NCI-H1105 treated with DMSO at 0.1 percent for 48 hours (cell line): Measurements from ENCODE around the gene SUGP1.
A peak's percentile ranks its signal among the peaks of the same experiment; 100 is the strongest.

Source experiments
- DNase-seq: peaks from one replicate; lab custom pipeline; 2025; lab: John Stamatoyannopoulos, UW

SUGP1 gene

DNA sequence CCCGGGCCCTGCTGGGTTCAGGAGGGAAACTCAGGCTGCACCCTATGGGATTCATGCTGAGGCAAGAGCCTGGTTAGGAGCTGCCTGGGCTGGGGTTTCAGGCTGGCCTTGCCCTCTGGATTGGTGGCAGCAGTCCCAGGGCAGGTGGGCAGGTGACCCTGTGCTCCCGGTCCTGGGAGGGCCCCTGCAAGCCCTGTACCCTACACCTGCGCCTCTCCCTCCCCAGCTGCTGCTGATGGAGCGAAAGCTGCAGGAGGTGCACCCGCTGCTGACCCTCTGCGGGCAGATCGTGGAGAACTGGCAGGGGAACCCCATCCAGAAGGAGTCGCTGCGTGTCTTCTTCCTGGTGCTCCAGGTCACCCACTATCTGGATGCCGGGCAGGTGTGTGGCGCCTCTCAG lies 20.7 kb upstream of the SUGP1 start:
- no peak for DNase-seq

- DNase-seq, result no peak
These were observed 17.8 kb upstream of the SUGP1 start for GRCh38 chr19:19338082-19338481.

GRCh38 chr19:19337120-19337519 lies 16.8 kb upstream of the SUGP1 start:
- DNase-seq, result no peak

DNA sequence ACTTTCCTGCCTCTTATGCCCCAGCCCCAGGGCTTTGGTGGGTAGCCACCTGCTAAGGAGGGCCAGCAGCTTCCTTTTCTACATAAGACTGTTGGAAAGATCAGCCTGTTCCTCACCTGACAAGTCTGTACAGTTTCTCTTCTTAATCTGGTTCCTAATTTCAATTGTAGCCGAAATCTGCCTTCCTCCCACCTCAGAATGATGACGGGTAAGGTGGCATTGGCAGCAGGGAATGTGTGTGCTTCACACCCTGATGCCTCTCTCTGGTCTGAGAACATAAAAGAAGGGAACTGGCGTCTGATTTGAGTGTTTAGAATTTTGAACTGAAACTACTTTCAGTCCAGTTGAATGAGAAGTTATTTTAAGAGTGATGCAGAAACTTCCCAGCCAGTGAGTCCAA lies 16.3 kb upstream of the SUGP1 start:
- no peak for DNase-seq

DNA sequence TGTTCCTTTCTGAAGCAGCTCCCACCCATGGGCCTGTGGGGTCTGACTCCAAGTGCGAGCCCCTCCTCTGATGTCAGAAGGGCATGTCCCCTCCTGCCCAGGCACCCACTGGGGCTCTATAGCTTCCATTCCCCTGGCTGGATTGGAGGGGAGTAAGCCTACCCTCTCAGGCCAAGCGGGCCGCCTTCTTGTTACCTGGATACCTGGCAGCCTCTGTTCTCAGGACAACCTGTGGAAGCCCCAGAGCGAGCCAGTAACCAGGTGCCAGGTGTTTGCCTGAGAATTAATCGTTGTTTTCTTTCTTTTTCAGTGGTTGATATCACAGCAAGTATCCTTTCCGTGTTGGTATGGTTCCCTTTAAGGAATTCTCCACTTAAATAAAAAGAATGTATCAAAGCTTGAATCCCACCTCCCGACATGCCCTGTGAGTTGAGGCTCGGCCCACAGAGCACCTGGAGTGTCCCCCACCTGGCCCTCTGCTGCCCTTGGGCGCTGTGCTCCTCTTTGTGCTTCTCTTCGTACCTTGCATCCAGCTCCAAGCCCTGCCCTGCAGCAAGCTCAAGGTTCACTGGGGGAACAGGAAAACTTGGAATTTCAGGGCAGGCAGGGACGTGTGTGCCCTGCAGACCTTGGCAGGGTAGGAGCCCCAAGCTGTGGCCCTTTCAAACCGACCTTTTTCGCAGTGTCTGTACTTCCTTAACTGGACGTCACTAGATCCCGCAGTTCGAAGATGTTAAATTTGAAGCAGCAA lies 15.3 kb upstream of the SUGP1 start:
- DNase-seq, result no peak

GRCh38 chr19:19334989-19335344 lies 14.7 kb upstream of the SUGP1 start:
- no peak for DNase-seq

DNA sequence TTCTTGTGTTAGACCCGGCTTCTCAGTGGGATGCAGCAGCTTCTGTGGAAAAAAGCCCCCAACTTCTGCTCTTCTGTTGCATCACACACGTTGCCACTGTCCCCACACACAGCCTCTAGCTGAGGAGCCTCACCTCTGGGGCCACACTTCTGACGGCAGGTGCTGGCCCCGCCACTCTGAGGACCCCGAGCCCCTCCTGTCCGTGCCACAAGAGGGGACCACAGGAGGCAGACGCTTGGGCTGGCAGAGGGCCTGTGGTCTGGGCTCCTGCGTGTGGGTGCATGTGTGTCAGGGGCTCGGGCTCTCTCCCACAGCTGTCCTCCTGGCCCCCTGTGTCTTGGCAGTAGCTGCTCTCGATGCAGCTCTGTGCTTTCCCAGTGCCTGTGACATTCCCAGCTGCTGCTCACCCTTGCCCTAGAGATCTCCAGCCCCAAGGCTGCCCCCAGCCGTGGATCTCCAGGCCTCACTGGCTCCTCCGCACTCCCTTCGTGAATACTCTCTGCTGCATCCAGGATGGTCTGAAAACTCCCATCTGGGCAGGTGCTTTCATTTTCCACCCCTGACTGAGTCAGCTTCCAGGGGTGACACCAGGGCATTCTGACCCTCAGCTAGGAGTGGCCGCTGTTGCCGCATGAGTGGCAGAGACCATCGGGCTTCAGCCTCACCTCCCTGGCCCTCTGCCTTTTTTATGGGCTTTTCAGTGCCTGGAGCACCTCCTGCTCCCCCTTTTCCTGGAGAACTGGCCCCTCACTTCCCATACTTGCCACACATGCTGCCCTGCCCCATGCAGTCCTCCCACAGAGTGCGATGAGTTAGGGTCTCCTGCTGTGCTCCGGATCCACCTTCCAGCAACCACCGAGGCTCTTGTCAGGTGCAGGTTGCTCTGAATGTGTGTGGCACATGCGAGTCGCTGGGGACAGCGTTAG lies 14.0 kb upstream of the SUGP1 start:
- no peak for DNase-seq

DNA sequence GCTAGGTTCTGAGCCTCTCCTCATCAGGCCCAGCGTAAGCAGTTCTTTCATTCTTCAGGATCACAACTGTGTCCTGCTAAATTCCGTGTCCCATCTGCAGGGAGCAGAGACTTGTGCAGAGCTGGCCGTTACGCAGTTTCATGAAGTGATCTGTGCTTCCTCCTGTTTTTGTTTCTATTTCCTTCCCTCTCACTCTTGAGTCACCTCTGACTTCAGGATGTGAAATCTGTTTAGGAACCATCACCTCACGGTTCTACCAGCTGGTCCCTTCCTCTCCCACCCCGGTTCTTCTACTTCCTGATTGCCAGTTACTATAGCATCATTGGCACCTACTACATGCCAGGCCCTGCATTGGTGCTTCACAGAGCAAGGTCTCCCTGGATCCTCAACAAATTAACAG lies 8.8 kb upstream of the SUGP1 start:
- no peak for DNase-seq

DNA sequence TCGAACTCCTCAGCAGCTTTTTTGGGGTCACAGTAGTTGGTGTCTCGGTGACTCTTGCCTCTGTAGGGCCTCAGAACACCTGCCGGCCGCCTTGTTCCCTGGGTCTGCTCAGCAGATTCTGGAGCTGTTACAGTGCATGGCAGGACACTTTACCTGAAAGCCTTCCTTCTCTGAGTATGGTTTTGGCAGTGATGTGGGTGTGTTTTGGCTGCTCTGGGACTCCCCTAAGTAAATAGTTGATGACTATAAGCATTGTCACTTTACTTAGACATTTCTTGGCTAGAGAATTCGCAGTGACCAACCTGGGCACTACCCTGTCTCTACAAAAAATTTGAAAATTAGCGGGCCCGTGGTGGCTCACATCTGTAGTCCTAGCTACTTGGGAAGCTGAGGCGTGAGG lies 7.4 kb upstream of the SUGP1 start:
- no peak for DNase-seq

GRCh38 chr19:19324059-19324770 lies 3.9 kb upstream of the SUGP1 start:
- no peak for DNase-seq

DNA sequence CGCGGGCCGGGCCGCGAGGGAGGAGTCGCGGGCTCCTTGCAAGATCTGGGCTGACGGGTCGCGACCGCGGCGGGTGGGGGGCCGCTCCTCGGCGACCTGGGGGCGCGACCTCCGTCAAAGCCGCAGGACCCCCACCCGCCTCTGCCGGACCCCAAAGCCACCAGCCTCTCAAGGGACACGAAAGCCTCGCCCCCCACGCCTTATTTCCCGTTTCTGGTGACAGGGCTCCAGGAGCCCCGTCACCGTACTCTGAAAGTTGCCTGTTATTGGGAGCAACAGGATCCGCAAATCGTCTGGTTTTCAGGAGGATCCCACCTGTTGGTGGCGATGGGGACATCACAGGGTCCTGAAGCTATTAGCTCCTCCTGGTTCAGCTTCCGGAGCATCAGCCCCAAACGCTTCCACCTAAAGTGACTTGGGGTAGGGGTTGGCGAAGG lies 850 bp upstream of the SUGP1 start:
- DNase-seq, result peak; percentile 7

- peak; percentile 18 for DNase-seq
These were observed 463 bp downstream of the SUGP1 start for GRCh38 chr19:19319732-19320360.

DNA sequence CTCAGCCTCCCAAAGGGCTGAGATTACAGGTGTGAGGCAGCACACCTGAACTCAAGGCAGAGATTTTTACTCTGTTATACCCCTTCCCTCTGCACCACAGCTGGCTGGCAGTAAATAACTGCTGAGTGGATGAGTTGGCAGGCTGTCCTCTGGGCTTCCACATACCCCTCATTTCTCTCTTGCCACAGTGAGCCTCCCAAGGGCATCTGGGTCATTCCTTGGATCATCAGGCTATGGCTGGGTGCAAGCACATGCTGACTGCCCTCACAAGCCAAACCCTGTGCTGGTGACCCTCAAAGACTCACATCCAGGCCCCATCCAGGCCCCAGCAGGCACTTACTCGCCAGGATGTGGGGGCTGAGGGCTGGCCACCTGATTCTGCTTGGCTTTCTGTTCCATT lies 4.2 kb downstream of the SUGP1 start:
- DNase-seq, result no peak

DNA sequence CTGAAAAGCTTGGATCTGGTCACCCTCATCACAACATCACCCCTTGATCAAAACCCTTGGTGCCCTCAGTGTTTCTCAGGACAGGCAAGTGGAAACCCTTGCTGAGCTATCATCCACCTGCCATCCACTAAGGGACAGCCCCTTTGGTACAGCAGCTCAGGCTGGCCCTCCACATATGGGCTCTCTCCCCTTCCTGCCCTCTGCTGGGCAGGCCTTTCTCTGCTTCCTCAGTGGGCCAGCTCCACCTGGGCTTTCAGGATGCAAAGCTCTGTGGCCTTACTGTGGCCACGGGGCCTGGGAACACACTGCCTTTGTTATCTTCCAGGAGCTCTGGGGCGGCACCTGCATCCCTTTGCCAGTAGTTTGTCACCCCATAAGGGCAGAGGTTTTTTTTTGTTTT lies 4.9 kb downstream of the SUGP1 start:
- no peak for DNase-seq

- no peak for DNase-seq
These were observed 11.9 kb downstream of the SUGP1 start for GRCh38 chr19:19308373-19308772.

DNA sequence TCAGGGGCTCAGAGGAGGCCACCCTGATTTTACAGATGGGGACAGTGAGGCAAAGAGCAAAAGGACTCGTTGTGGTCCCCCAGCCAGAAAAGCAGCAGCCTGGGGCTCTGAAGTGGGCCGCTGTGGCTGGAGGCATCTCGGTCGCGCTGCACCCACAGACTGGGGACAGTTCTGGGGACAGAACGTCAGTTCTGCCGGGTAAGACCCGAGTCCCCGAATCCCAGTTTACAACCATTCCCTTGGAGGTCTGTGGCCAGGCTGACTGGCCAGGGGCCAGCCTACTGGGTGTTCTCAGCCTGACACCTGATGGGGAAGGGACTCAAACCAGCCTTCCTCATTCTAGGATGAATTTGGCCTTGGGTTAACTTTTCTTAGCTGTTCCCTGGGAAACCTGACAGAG lies 14.1 kb downstream of the SUGP1 start:
- DNase-seq, result no peak

DNA sequence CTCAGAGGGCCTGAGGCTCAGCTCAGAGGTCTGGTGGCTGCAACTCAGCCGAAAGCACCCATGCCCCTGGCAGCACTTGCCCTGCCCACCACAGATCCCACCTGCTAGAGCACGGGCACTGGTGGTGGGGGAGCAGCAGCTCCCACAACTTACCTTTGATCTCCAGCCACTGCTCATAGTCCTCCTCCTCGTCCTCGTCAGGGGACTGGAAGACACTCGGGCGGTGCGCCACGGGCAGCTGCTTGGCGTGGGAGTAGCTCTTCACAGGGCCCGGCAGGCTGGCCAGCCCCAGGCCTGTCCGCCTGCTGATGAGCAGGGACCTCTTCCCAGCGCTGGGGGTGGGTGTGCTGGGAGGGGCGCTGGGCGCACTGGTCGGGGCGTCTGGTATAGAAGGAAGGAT lies 14.6 kb downstream of the SUGP1 start:
- no peak for DNase-seq

GRCh38 chr19:19305066-19305465 lies 15.2 kb downstream of the SUGP1 start:
- no peak for DNase-seq

GRCh38 chr19:19304186-19304965 lies 15.9 kb downstream of the SUGP1 start:
- DNase-seq, result no peak

GRCh38 chr19:19303411-19303810 lies 16.9 kb downstream of the SUGP1 start:
- no peak for DNase-seq

DNA sequence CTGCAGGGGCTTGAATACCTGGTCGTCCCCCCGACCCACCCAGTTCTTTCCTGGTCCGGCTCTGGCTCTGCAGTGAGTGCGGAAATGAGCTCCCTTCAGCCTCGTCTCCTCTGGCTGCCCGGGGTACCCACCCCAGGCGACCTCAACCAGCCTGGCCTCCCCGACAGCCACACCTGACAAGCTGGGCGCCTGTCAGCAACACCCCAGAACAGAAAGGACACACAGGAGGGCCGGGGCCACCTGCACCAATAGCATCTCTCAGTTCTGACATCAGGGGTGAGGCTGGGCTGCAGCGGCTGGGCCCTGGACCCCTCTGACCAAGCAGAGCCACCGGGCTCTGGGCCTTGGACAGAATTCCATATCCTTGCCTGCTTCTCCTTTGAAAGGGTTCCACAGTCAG lies 19.7 kb downstream of the SUGP1 start:
- no peak for DNase-seq
